Uterus (tissue), 4 donors: Measurements from ENCODE around the gene SIT1. TPM values are rescaled to one million over a fixed set of nuclear protein-coding genes. Genes with fewer than 3 reads are reported as not detected.

Experiments used
- DNase-seq, 2 donors: peaks; one replicate each; pipeline ENCODE4 v3.0.0-alpha.2; 2019 to 2020
- H3K27ac ChIP-seq, 2 donors: fragments of 200-600 bp; sonication (generic); 1 replicate in 1 of 2; 2 replicates in 1 of 2; pipeline ENCODE4 v1.5.1; 2016 to 2018
- H3K27me3 ChIP-seq, 2 donors: fragments of 200-600 bp; sonication (generic); one replicate each; pipeline ENCODE4 v1.5.1; 2018 to 2019; ENCODE audit warnings: control low read depth in 1 of 2
- H3K36me3 ChIP-seq, 2 donors: fragments of 200-600 bp; sonication (generic); one replicate each; pipeline ENCODE4 v1.5.1; 2019; ENCODE audit warnings: control low read depth in 1 of 2
- H3K4me1 ChIP-seq, 2 donors: fragments of 200-600 bp; sonication (generic); one replicate each; pipeline ENCODE4 v1.5.1; 2018 to 2019; ENCODE audit warnings: control low read depth in 1 of 2
- H3K4me3 ChIP-seq, 2 donors: fragments of 200-600 bp; sonication (generic); 1 replicate in 1 of 2; 2 replicates in 1 of 2; pipeline ENCODE4 v1.5.1; 2018 to 2019; ENCODE audit warnings: mild to moderate bottlenecking in 1 of 2
- H3K9me3 ChIP-seq, 2 donors: fragments of 200-600 bp; sonication (generic); one replicate each; pipeline ENCODE4 v1.5.1; 2019; ENCODE audit warnings: control low read depth in 1 of 2
- CTCF ChIP-seq, 4 experiments: fragments of 200-600 bp in 2 of 4; fragments of 450-650 bp in 2 of 4; sonication (generic) in 2 of 4; IDR thresholded peaks; one replicate each; pipeline ENCODE4 v1.5.1; 2016 to 2019; ENCODE audit warnings: antibody characterized with exemption in 4 of 4, mild to moderate bottlenecking in 2 of 4, moderate library complexity in 1 of 4
- POLR2A ChIP-seq, 2 donors: fragments of 450-650 bp; IDR thresholded peaks; one replicate each; pipeline ENCODE4 v1.6.1; 2016; ENCODE audit warnings: antibody characterized with exemption in 2 of 2, mild to moderate bottlenecking in 1 of 2, moderate library complexity in 1 of 2
- intact Hi-C: fragments of 100-400 bp; cut with DNase I; formaldehyde crosslinking; loops from one replicate; pipeline ENCODE4 v1.15.1; 2023; ENCODE audit warnings: low total_unique reads
- total RNA-seq, 4 donors: library from RNA; depleted of rRNA in 3 of 4; stranded (reverse); fragments of >200 nt in 3 of 4; gene quantifications; one replicate each; pipeline versions ENCODE4 v1.1.0 to v1.2.4, GENCODE V29; 2014 to 2023
- donor health status: DM: yes; HTN: yes; CAD: no.

The SIT1 gene
- total RNA-seq, 4 donors from 2014 or later: 0.21 to 0.51 TPM; not detected in 2

DNA sequence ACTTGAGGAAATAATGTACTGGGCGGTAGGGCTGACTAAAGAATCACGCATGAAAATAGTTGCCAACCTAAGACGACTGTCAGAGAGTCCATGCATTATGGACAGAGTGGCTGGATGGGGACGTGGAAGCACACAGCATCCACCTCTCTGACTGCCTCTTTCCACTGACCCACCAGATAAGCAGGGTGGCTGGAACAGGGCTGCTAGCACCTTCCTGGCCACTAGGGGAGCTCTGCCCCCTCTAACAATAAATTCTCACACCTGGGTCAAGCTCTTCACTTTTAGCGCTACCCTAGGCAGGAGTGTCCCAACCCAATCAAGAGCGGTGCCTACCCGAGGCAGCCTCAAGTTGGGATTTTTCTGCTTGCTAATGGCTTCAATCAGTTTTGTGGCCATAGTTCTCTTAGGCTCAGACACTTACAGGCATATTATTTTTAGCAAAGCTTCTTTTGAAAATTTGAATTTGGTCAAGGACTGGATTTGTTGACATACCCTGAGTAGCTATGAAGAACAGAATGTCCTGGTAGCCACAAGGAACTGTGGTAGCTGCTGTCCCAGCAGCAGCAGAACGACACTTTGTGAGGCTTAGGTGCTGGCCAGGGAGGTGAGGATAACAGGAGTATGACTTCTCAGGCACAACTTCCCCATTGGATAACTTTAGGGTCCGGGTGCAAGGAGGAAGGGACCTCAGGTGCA is 45.9 kb upstream of the SIT1 start:
- intact Hi-C loops: no loop called here
- TF ChIP-seq POLR2A (IDR thresholded peaks at IDR 0.05): no peak
- peak; percentile 72 to 90 (median 80) for TF ChIP-seq CTCF (IDR thresholded peaks at IDR 0.05)
- H3K36me3 ChIP-seq: no peaks in the 10 kb centered on the region

GRCh38 chr9:35695943-35696401 is 45.2 kb upstream of the SIT1 start:
- Histone ChIP-seq H3K9me3 (no peaks in the 10 kb centered on the region), H3K4me3 (no peak overlapping the region), H3K27me3 (no peaks in the 10 kb centered on the region), H3K36me3 (no peaks in the 10 kb centered on the region), H3K27ac (peak overlapping the region; percentile 55 to 62), H3K4me1 (no peaks in the 10 kb centered on the region)
- TF ChIP-seq POLR2A (IDR thresholded peaks at IDR 0.05): no peak
- TF ChIP-seq CTCF (IDR thresholded peaks at IDR 0.05): no peak
- intact Hi-C loops: no loop called here
- DNase-seq: no peak

More for the DNA sequence above, 45.9 kb upstream of the SIT1 start:
- Histone ChIP-seq H3K27ac (peak overlapping the region; percentile 55 to 62), H3K27me3 (no peaks in the 10 kb centered on the region), H3K4me3 (no peak overlapping the region), H3K4me1 (no peaks in the 10 kb centered on the region), H3K9me3 (no peaks in the 10 kb centered on the region)
- peak; percentile 68 to 71 for DNase-seq

- Histone ChIP-seq H3K4me3 (peak overlapping the region; percentile 57 to 71), H3K27me3 (no peaks in the 10 kb centered on the region), H3K4me1 (no peaks in the 10 kb centered on the region), H3K9me3 (no peaks in the 10 kb centered on the region), H3K27ac (peak overlapping the region; percentile 93 to 98), H3K36me3 (no peaks in the 10 kb centered on the region)
- no peak for TF ChIP-seq POLR2A (IDR thresholded peaks at IDR 0.05)
- TF ChIP-seq CTCF (IDR thresholded peaks at IDR 0.05): no peak
- intact Hi-C loops: no loop called here
- peak in 1 of 2 donors; percentile 60 for DNase-seq
These were observed 41.1 kb upstream of the SIT1 start for GRCh38 chr9:35691757-35692301.

- H3K27me3 ChIP-seq: no peaks in the 10 kb centered on the region
- H3K9me3 ChIP-seq: no peaks in the 10 kb centered on the region
- H3K4me3 ChIP-seq: peak overlapping the region; percentile 57 to 71
- intact Hi-C loops: no loop called here
- no peaks in the 10 kb centered on the region for H3K36me3 ChIP-seq
- H3K27ac ChIP-seq: peak overlapping the region; percentile 93 to 98
- DNase-seq: no peak
- H3K4me1 ChIP-seq: no peaks in the 10 kb centered on the region
- no peak for TF ChIP-seq POLR2A (IDR thresholded peaks at IDR 0.05)
- TF ChIP-seq CTCF (IDR thresholded peaks at IDR 0.05): no peak
These were observed 40.6 kb upstream of the SIT1 start for GRCh38 chr9:35691334-35691650.

DNA sequence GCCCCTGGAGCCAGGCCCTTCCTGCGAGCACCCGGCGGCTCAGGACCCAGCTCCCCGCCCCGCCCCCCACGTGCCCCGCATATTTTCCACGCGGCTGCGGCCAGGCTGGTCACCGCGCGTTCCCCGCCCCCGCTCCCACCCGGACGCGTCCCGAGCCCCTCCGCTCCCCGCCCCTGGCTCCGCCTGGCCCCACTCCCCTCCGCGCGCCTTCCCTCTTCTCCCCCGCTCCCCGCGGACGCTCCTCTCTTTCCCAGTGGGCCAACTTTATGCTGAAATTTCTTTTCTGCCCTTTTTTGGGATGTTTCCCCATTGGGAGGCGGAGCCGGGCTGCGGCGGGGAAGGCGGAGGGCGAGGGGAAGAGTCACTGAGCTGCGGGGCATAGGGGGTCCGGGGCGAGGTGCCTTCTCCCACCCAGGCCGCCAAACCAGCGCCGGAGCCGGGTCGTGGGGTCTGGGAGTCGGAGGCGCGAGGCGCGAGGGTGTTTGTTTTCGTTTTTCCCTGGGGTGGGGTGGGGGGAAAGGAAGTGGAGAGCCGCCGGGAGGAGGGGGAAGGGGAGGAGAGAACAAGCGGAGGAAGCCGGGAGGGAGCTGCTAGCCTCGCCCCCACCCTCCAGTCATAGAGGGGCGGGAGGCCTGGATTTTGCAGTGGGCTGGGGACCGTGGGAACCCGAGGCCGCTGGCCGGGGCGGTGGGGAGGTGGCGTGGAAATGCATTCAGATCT is 40.0 kb upstream of the SIT1 start:
- no peaks in the 10 kb centered on the region for H3K27me3 ChIP-seq
- peaks cover 0 to 4% of the 10 kb centered on the region in 2 donors for H3K4me1 ChIP-seq
- intact Hi-C loops: no loop called here

More for the DNA sequence above, 40.0 kb upstream of the SIT1 start:
- no peaks in the 10 kb centered on the region for H3K36me3 ChIP-seq
- peak; percentile 54 to 77 for TF ChIP-seq POLR2A (IDR thresholded peaks at IDR 0.05)
- TF ChIP-seq CTCF (IDR thresholded peaks at IDR 0.05): peak in 1 of 4 experiments; percentile 5
- DNase-seq: peak; percentile 91 to 93
- H3K4me3 ChIP-seq: peak overlapping the region; percentile 57 to 71
- peak overlapping the region; percentile 93 to 98 for H3K27ac ChIP-seq
- H3K9me3 ChIP-seq: no peaks in the 10 kb centered on the region
